ENCODE measurements around the gene LTBP2. TPM values are rescaled to one million over a fixed set of nuclear protein-coding genes. Genes with fewer than 3 reads are reported as not detected.

The LTBP2 gene
- total and polyA plus RNA-seq, 2 of the 13 experiments (the other 11 are each of a cell fraction or from before 2014, with no cell fraction given) = 0.20 to 0.41 TPM

GRCh38 chr14:74601982-74602381 is 10.1 kb downstream of the LTBP2 start (continued):
- TF ChIP-seq MYPOP (CRISPR knock-in tag; IDR thresholded peaks at IDR 0.05) = no peak
- no peak for TF ChIP-seq HOXA9 (CRISPR knock-in tag; IDR thresholded peaks at IDR 0.05; ENCODE audit: borderline replicate concordance)

- CTCF ChIA-PET (ENCODE audit: low intra/inter-chr PET ratio, low total read pairs) = no interaction called here
- Histone ChIP-seq H4K20me1 (ENCODE audit: insufficient read depth, low read length) (no peaks in the 10 kb centered on the region), H3K27me3 (ENCODE audit: control insufficient read depth in 1 of 2, insufficient read depth in 2 of 2, low read length in 2 of 2) (no peaks in the 10 kb centered on the region), H3K4me3 (replicated peaks in 1 of 3; ENCODE audit: insufficient read depth in 1 of 3, low read depth in 2 of 3, low read length in 3 of 3) (no peak overlapping the region), H3K36me3 (replicated peaks in 1 of 2; ENCODE audit: control insufficient read depth in 1 of 2, insufficient read depth in 2 of 2, low read length in 2 of 2) (no peaks in the 10 kb centered on the region), H3K79me2 (ENCODE audit: insufficient read depth, low read length) (no peaks in the 10 kb centered on the region), H3K9ac (ENCODE audit: insufficient read depth, low read depth, low read length) (no peak overlapping the region), H3K4me1 (ENCODE audit: insufficient read depth, low read length) (peaks cover 10% of the 10 kb centered on the region), H3K4me2 (ENCODE audit: low read depth, low read length) (no peak overlapping the region), H3K27ac (ENCODE audit: extremely low read length, insufficient read depth, low read length) (no peak overlapping the region), H2AFZ (ENCODE audit: low read length) (no peak overlapping the region), H3K9me3 (ENCODE audit: low read length) (no peaks in the 10 kb centered on the region)
- intact Hi-C loops (cut with micrococcal nuclease; ENCODE audit: unreplicated experiment) = no loop called here
- no TSS peak for BruUV-seq (replicated peaks)
- DNase-seq (ENCODE audit: low spot score) (no peak), ATAC-seq (no peak), FAIRE-seq (no peak)
- in situ Hi-C loops (cut with HindIII; ENCODE audit: extremely low pct_ligation_motif_present, low pct_unique_long_range_greater_than_20kb) = loop anchor here (25.0 kb wide), 1 partner anchor 187 kb away; no protein-coding TSS in a partner anchor
- WGBS (ENCODE audit: low lambda C conversion rate) = 52% methylated on average over 4 of the region's 8 CpGs
- POLR2A ChIA-PET = no interaction called here
- no peak for TF ChIP-seq BATF2 (CRISPR knock-in tag; IDR thresholded peaks at IDR 0.05)
- no peak for TF ChIP-seq ZNF160 (CRISPR knock-in tag; IDR thresholded peaks at IDR 0.05)
- no peak for TF ChIP-seq HNF1A (IDR thresholded peaks at IDR 0.05; ENCODE audit: low read depth)
- TF ChIP-seq HNF1A (CRISPR knock-in tag; IDR thresholded peaks at IDR 0.05; ENCODE audit: borderline replicate concordance) = no peak
- no peak for TF ChIP-seq PRDM4 (CRISPR knock-in tag; IDR thresholded peaks at IDR 0.05; ENCODE audit: borderline replicate concordance)
- TF ChIP-seq PCBP1 (IDR thresholded peaks at IDR 0.05; ENCODE audit: borderline replicate concordance, low read depth, low read length) = no peak
- TF ChIP-seq ZFP41 (CRISPR knock-in tag; IDR thresholded peaks at IDR 0.05; ENCODE audit: borderline replicate concordance) = no peak
- no peak for TF ChIP-seq ZXDC (CRISPR knock-in tag; IDR thresholded peaks at IDR 0.05)
- no peak for TF ChIP-seq BORCS8-MEF2B (CRISPR knock-in tag; IDR thresholded peaks at IDR 0.05)
- TF ChIP-seq ZNF549 (CRISPR knock-in tag; IDR thresholded peaks at IDR 0.05) = no peak
Observed at GRCh38 chr14:74599946-74600345, 12.1 kb downstream of the LTBP2 start.

All from HepG2 (cell line).